Ishikawa (cell line): ENCODE data around the gene FGD5.

Source experiments
- CEBPB ChIP-seq: IDR thresholded peaks from 2 replicates; pipeline ENCODE4 v1.6.1; 2012
- CREB1 ChIP-seq: IDR thresholded peaks from 2 replicates; pipeline ENCODE4 v1.6.1; 2012; ENCODE audit warnings: low read depth
- EGR1 ChIP-seq: IDR thresholded peaks from 2 replicates; pipeline ENCODE4 v1.6.1; 2012
- EP300 ChIP-seq: IDR thresholded peaks from 2 replicates; pipeline ENCODE4 v1.6.1; 2012; ENCODE audit warnings: borderline replicate concordance
- FOXM1 ChIP-seq: IDR thresholded peaks from 2 replicates; pipeline ENCODE4 v1.6.1; 2012; ENCODE audit warnings: low read depth, borderline replicate concordance
- MAX ChIP-seq: IDR thresholded peaks from 2 replicates; pipeline ENCODE4 v1.6.1; 2012
- NFIC ChIP-seq: IDR thresholded peaks from 2 replicates; pipeline ENCODE4 v1.6.1; 2012
- RAD21 ChIP-seq: IDR thresholded peaks from 2 replicates; pipeline ENCODE4 v1.6.1; 2012; ENCODE audit warnings: low read depth
- REST ChIP-seq: IDR thresholded peaks from 2 replicates; pipeline ENCODE4 v1.6.1; 2012; ENCODE audit warnings: low read depth, mild to moderate bottlenecking
- TAF1 ChIP-seq: IDR thresholded peaks from 2 replicates; pipeline ENCODE4 v1.6.1; 2012; ENCODE audit warnings: low read depth, mild to moderate bottlenecking
- TCF12 ChIP-seq: IDR thresholded peaks from 2 replicates; pipeline ENCODE4 v1.6.1; 2012; ENCODE audit warnings: low read depth
- TEAD4 ChIP-seq: IDR thresholded peaks from 2 replicates; pipeline ENCODE4 v1.6.1; 2012
- USF1 ChIP-seq: IDR thresholded peaks from 2 replicates; pipeline ENCODE4 v1.6.1; 2012
- YY1 ChIP-seq: IDR thresholded peaks from 2 replicates; pipeline ENCODE4 v1.6.1; 2012; ENCODE audit warnings: low read depth
- ZBTB7A ChIP-seq: IDR thresholded peaks from 2 replicates; pipeline ENCODE4 v1.6.1; 2012; ENCODE audit warnings: low read depth

FGD5 gene

GRCh38 chr3:14857506-14857905 is 38.7 kb downstream of the FGD5 start:
- TF ChIP-seq RAD21, result 0 out of 2 replicates have a peak, but pooled peaks have one; percentile 30
- no peak for TF ChIP-seq REST
- TF ChIP-seq YY1, result no peak

GRCh38 chr3:14858105-14858504 is 39.3 kb downstream of the FGD5 start:
- TF ChIP-seq ZBTB7A (no peak), USF1 (no peak), CREB1 (no peak), TEAD4 (no peak), REST (no peak), FOXM1 (no peak), TCF12 (no peak), CEBPB (no peak), TAF1 (no peak), EP300 (no peak), EGR1 (no peak), YY1 (no peak), NFIC (no peak), MAX (no peak), RAD21 (no peak)

GRCh38 chr3:14859880-14860279 is 41.1 kb downstream of the FGD5 start:
- no peak for TF ChIP-seq EP300
- TF ChIP-seq NFIC, result no peak
- TF ChIP-seq YY1, result no peak
- TF ChIP-seq FOXM1, result no peak
- no peak for TF ChIP-seq TEAD4
- TF ChIP-seq TAF1, result no peak
- TF ChIP-seq USF1, result no peak
- TF ChIP-seq RAD21, result no peak
- no peak for TF ChIP-seq EGR1

- TF ChIP-seq NFIC (no peak), MAX (no peak)
Measured at GRCh38 chr3:14861031-14861430, 42.3 kb downstream of the FGD5 start.

GRCh38 chr3:14861446-14862302 is 42.9 kb downstream of the FGD5 start:
- TF ChIP-seq CEBPB (no peak), EGR1 (no peak), TEAD4 (no peak), FOXM1 (no peak), EP300 (no peak), MAX (no peak), CREB1 (no peak), NFIC (no peak), ZBTB7A (no peak), REST (no peak), USF1 (no peak)
